Liver (tissue), 9 donors: ENCODE results near the gene SLC8A2. TPM values are rescaled to one million over a fixed set of nuclear protein-coding genes. Genes with fewer than 3 reads are reported as not detected.

ENCODE experiments used
- DNase-seq: peaks from one replicate; pipeline ENCODE4 v3.0.0-alpha.2; 2017; ENCODE audit warnings: low spot score
- H3K27ac ChIP-seq, 2 donors: one replicate each; pipeline ENCODE4 v1.7.0; 2013; ENCODE audit warnings: inconsistent platforms in 2 of 2, low read length in 2 of 2, control low read depth in 1 of 2, low read depth in 1 of 2, mild to moderate bottlenecking in 1 of 2
- H3K27me3 ChIP-seq, 4 donors: one replicate each; pipeline versions ENCODE4 v1.6.1 to v1.7.0; 2013; ENCODE audit warnings: low read length in 3 of 4, inconsistent platforms in 1 of 4, mild to moderate bottlenecking in 1 of 4, moderate library complexity in 1 of 4; ENCODE audit not compliant: control insufficient read depth in 4 of 4, insufficient read depth in 4 of 4
- H3K36me3 ChIP-seq, 4 donors: one replicate each; pipeline versions ENCODE4 v1.6.1 to v1.7.0; 2013; ENCODE audit warnings: low read length in 3 of 4, mild to moderate bottlenecking in 3 of 4, low read depth in 1 of 4, moderate library complexity in 1 of 4; ENCODE audit not compliant: control insufficient read depth in 4 of 4, insufficient read depth in 3 of 4
- H3K4me1 ChIP-seq, 4 donors: one replicate each; pipeline versions ENCODE4 v1.6.1 to v1.7.0; 2013; ENCODE audit warnings: low read length in 3 of 4, mild to moderate bottlenecking in 3 of 4, moderate library complexity in 1 of 4; ENCODE audit not compliant: control insufficient read depth in 4 of 4, insufficient read depth in 4 of 4
- H3K4me3 ChIP-seq, 3 donors: one replicate each; pipeline versions ENCODE4 v1.6.1 to v1.7.0; 2013; ENCODE audit warnings: low read length in 3 of 3, control low read depth in 1 of 3, low read depth in 1 of 3, mild to moderate bottlenecking in 1 of 3
- H3K9ac ChIP-seq, 2 donors: one replicate each; pipeline ENCODE4 v1.7.0; 2013; ENCODE audit warnings: low read length in 2 of 2, mild to moderate bottlenecking in 2 of 2, moderate library complexity in 2 of 2, control low read depth in 1 of 2, low read depth in 1 of 2
- H3K9me3 ChIP-seq, 4 donors: one replicate each; pipeline versions ENCODE4 v1.6.1 to v1.7.0; 2013; ENCODE audit warnings: low read length in 3 of 4; ENCODE audit not compliant: control insufficient read depth in 4 of 4
- ATF3 ChIP-seq: IDR thresholded peaks from 2 replicates; pipeline ENCODE4 v1.6.1; 2016; ENCODE audit warnings: antibody characterized with exemption
- EGR1 ChIP-seq, 2 donors: IDR thresholded peaks; 2 replicates each; pipeline ENCODE4 v1.6.1; 2016 to 2018; ENCODE audit warnings: antibody characterized with exemption in 2 of 2, low read depth in 2 of 2
- FOXA1 ChIP-seq: IDR thresholded peaks from 2 replicates; pipeline ENCODE4 v1.6.1; 2016; ENCODE audit warnings: antibody characterized with exemption
- FOXA2 ChIP-seq: IDR thresholded peaks from 2 replicates; pipeline ENCODE4 v1.6.1; 2016; ENCODE audit warnings: antibody characterized with exemption
- GABPA ChIP-seq, 2 donors: IDR thresholded peaks in 1 of 2; conservative IDR thresholded peaks in 1 of 2; 2 replicates each; pipeline ENCODE4 v1.6.1; 2016; ENCODE audit warnings: antibody characterized with exemption in 2 of 2, mild to moderate bottlenecking in 1 of 2, moderate library complexity in 1 of 2
- HNF4A ChIP-seq, 2 donors: conservative IDR thresholded peaks; 2 replicates each; pipeline ENCODE4 v1.6.1; 2016; ENCODE audit warnings: antibody characterized with exemption in 2 of 2, mild to moderate bottlenecking in 2 of 2
- HNF4G ChIP-seq: IDR thresholded peaks from 2 replicates; pipeline ENCODE4 v1.6.1; 2016; ENCODE audit warnings: antibody characterized with exemption
- JUND ChIP-seq, 2 donors: IDR thresholded peaks; 2 replicates each; pipeline ENCODE4 v1.6.1; 2016; ENCODE audit warnings: antibody characterized with exemption in 2 of 2
- MAX ChIP-seq: IDR thresholded peaks from 2 replicates; pipeline ENCODE4 v1.6.1; 2016; ENCODE audit warnings: antibody characterized with exemption
- NR2F2 ChIP-seq: IDR thresholded peaks from 2 replicates; pipeline ENCODE4 v1.6.1; 2016; ENCODE audit warnings: antibody characterized with exemption
- RAD21 ChIP-seq, 2 donors: IDR thresholded peaks; 2 replicates each; pipeline ENCODE4 v1.6.1; 2016; ENCODE audit warnings: antibody characterized with exemption in 2 of 2, mild to moderate bottlenecking in 2 of 2
- RXRA ChIP-seq, 2 donors: IDR thresholded peaks; 2 replicates each; pipeline ENCODE4 v1.6.1; 2017 to 2018; ENCODE audit warnings: antibody characterized with exemption in 2 of 2, mild to moderate bottlenecking in 1 of 2
- TAF1 ChIP-seq: conservative IDR thresholded peaks from 2 replicates; pipeline ENCODE4 v1.6.1; 2016; ENCODE audit warnings: antibody characterized with exemption, mild to moderate bottlenecking
- YY1 ChIP-seq: IDR thresholded peaks from 2 replicates; pipeline ENCODE4 v1.6.1; 2016; ENCODE audit warnings: antibody characterized with exemption, mild to moderate bottlenecking
- ZBTB33 ChIP-seq: IDR thresholded peaks from 2 replicates; pipeline ENCODE4 v1.6.1; 2016; ENCODE audit warnings: antibody characterized with exemption
- WGBS: extraction: QIAGEN DNeasy Blood & Tissue Kit; methylation state at CpG from one replicate; pipeline ENCODE4 v1.1.7; 2013; 5-methylcytosine and 5-hydroxymethylcytosine counted together
- polyA plus RNA-seq, 2 donors: library from polyadenylated mRNA; stranded (reverse) in 1 of 2; unstranded in 1 of 2; fragments of 200-250 nt in 1 of 2; fragments of >200 nt in 1 of 2; fragmentation: Nextera tagmentation in 1 of 2; extraction: Ambion mirVana in 1 of 2; gene quantifications; one replicate each; pipeline versions ENCODE4 v1.2.1 to v1.2.3, GENCODE V29; 2013 to 2015
- total RNA-seq, 2 donors: library from RNA; depleted of rRNA; stranded (reverse); fragments of >200 nt; gene quantifications; one replicate each; pipeline ENCODE4 v1.2.3, GENCODE V29; 2014
- TF ChIP-seq, protein P1 (sequence below): IDR thresholded peaks from 2 replicates; pipeline ENCODE4 v1.6.1; 2016; ENCODE audit warnings: antibody characterized with exemption, mild to moderate bottlenecking
- TF ChIP-seq, protein P2 (sequence below): fragments of 150-350 bp; IDR thresholded peaks from 2 replicates; pipeline ENCODE4 v1.5.1; 2017; ENCODE audit warnings: improper control_type of control experiment, low read depth, low read length; ENCODE audit not compliant: missing input control
- donor health status: healthy.
- donor health status: healthy.
- donor health status: healthy.
- donor health status: healthy.
- donor health status: healthy.

Gene SLC8A2
- total and polyA plus RNA-seq, 4 donors, result 0.01 to 0.25 TPM; not detected in 2

- Histone ChIP-seq H3K27ac (no peak overlapping the region), H3K9me3 (no peaks in the 10 kb centered on the region), H3K4me1 (no peaks in the 10 kb centered on the region), H3K27me3 (no peaks in the 10 kb centered on the region), H3K9ac (no peak overlapping the region), H3K36me3 (peaks cover 23 to 64% (median 25%) of the 10 kb centered on the region in 4 donors), H3K4me3 (no peak overlapping the region)
- no peak for DNase-seq
- 91% methylated on average over 7 of the region's 7 CpGs for WGBS
- no peak for TF ChIP-seq YY1
- TF ChIP-seq, protein P1, sequence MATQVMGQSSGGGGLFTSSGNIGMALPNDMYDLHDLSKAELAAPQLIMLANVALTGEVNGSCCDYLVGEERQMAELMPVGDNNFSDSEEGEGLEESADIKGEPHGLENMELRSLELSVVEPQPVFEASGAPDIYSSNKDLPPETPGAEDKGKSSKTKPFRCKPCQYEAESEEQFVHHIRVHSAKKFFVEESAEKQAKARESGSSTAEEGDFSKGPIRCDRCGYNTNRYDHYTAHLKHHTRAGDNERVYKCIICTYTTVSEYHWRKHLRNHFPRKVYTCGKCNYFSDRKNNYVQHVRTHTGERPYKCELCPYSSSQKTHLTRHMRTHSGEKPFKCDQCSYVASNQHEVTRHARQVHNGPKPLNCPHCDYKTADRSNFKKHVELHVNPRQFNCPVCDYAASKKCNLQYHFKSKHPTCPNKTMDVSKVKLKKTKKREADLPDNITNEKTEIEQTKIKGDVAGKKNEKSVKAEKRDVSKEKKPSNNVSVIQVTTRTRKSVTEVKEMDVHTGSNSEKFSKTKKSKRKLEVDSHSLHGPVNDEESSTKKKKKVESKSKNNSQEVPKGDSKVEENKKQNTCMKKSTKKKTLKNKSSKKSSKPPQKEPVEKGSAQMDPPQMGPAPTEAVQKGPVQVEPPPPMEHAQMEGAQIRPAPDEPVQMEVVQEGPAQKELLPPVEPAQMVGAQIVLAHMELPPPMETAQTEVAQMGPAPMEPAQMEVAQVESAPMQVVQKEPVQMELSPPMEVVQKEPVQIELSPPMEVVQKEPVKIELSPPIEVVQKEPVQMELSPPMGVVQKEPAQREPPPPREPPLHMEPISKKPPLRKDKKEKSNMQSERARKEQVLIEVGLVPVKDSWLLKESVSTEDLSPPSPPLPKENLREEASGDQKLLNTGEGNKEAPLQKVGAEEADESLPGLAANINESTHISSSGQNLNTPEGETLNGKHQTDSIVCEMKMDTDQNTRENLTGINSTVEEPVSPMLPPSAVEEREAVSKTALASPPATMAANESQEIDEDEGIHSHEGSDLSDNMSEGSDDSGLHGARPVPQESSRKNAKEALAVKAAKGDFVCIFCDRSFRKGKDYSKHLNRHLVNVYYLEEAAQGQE, result no peak
- TF ChIP-seq, protein P2, sequence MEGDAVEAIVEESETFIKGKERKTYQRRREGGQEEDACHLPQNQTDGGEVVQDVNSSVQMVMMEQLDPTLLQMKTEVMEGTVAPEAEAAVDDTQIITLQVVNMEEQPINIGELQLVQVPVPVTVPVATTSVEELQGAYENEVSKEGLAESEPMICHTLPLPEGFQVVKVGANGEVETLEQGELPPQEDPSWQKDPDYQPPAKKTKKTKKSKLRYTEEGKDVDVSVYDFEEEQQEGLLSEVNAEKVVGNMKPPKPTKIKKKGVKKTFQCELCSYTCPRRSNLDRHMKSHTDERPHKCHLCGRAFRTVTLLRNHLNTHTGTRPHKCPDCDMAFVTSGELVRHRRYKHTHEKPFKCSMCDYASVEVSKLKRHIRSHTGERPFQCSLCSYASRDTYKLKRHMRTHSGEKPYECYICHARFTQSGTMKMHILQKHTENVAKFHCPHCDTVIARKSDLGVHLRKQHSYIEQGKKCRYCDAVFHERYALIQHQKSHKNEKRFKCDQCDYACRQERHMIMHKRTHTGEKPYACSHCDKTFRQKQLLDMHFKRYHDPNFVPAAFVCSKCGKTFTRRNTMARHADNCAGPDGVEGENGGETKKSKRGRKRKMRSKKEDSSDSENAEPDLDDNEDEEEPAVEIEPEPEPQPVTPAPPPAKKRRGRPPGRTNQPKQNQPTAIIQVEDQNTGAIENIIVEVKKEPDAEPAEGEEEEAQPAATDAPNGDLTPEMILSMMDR, result no peak
- TF ChIP-seq NR2F2, result no peak
- no peak for TF ChIP-seq FOXA2
These were observed 18.3 kb upstream of the SLC8A2 start for GRCh38 chr19:47490031-47490430.

DNA sequence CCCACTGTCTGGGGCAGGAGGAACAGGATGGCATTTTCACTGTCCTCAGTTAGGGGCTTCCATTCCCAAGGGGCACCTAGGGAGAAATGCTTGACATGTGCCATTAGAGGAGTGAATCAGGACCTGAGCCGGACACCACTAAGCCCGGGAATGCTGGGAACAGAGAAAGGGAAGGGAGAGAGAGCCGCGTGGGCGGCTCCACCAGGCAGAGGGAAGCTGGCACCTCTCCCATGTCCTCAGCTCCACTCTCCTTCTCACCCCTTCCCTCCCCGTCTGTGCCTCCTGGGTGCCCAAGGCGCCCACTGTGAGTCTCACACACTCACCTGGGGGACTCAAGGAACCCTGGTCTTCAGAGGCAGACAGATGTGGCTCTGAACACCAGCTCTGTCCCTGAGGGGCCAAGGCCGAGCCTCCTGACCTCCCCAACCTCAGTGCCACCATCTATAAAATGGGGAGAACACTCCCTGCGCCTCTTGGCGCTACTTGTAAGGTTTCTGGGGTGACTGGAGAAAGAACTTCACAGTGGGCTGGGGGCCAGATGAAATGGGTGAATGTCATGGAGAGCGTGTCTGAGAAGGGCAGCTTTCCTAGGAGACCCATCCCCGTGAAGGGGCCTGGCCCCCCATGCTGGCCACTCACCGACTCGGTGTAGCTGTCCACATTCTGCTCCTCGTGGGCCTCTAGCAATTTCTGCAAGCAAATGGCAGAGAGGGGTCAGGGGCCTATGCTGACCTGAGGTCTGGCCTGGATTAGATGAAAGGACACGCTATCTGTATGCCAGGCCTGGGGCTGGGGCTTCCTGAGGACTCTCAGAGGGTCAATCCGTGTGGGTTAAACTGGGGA is 17.6 kb upstream of the SLC8A2 start:
- Histone ChIP-seq H3K4me3 (no peak overlapping the region), H3K9me3 (no peaks in the 10 kb centered on the region), H3K9ac (no peak overlapping the region), H3K36me3 (peaks cover 22 to 64% (median 25%) of the 10 kb centered on the region in 4 donors), H3K4me1 (peaks cover 0 to 2% (median under 1%) of the 10 kb centered on the region in 4 donors), H3K27ac (no peak overlapping the region), H3K27me3 (no peaks in the 10 kb centered on the region)
- WGBS, result 85% methylated on average over 17 of the region's 17 CpGs
- no peak for DNase-seq
- TF ChIP-seq FOXA1 (no peak), TAF1 (no peak), HNF4G (no peak), JUND (IDR thresholded peaks at IDR 0.05) (no peak), EGR1 (IDR thresholded peaks at IDR 0.05; ENCODE audit: low read depth in 2 of 2) (no peak), ZBTB33 (no peak), RXRA (IDR thresholded peaks at IDR 0.05) (no peak), MAX (no peak), HNF4A (conservative IDR thresholded peaks at IDR 0.05) (no peak), ATF3 (no peak), FOXA2 (no peak), GABPA (IDR thresholded peaks at IDR 0.05 in 1 of 2, conservative IDR thresholded peaks at IDR 0.05 in 1 of 2) (no peak), RAD21 (IDR thresholded peaks at IDR 0.05) (no peak)
- TF ChIP-seq, protein P2, result no peak
- TF ChIP-seq, protein P1, result no peak
